ENCODE data around the gene EEF1AKMT3. TPM values are rescaled to one million over a fixed set of nuclear protein-coding genes. Genes with fewer than 3 reads are reported as not detected.

The EEF1AKMT3 gene
- total and polyA plus RNA-seq, 2 experiments from 2014 or later = 1.3 to 5.3 TPM

GRCh38 chr12:57725851-57726150, 46.6 kb upstream of the EEF1AKMT3 start:
- ATAC-seq (peak; percentile 6), DNase-seq (ENCODE audit: low spot score) (no peak)
- Mint-ChIP-seq H3K9me3 (no peaks in the 10 kb centered on the region), H3K4me1 (peaks cover 15% of the 10 kb centered on the region), H3K36me3 (ENCODE audit: low read depth) (no peaks in the 10 kb centered on the region; the same call in 2 of the 3 replicates), H3K27ac (no peak overlapping the region), H3K27me3 (ENCODE audit: insufficient read depth, low read depth, poor library complexity) (peaks cover 75% of the 10 kb centered on the region), H3K4me3 (peak overlapping the region; percentile 89)
- Histone ChIP-seq H3K4me3 (peak overlapping the region; percentile 71), H4K20me1 (replicated peaks; ENCODE audit: insufficient read depth) (no peaks in the 10 kb centered on the region; the same call in 1 of the 2 replicates), H3K79me2 (replicated peaks; ENCODE audit: insufficient read depth) (no peaks in the 10 kb centered on the region), H3K4me2 (peak overlapping the region; percentile 88), H2AFZ (peak overlapping the region; percentile 94), H3K27ac (ENCODE audit: low read depth) (no peak overlapping the region), H3K4me1 (ENCODE audit: insufficient read depth) (no peaks in the 10 kb centered on the region), H3K9me2 (ENCODE audit: insufficient read depth) (no peaks in the 10 kb centered on the region), H3F3A (replicated peaks; ENCODE audit: low read depth) (no peaks in the 10 kb centered on the region), H3K27me3 (ENCODE audit: insufficient read depth) (peaks cover 78% of the 10 kb centered on the region), H3K36me3 (ENCODE audit: insufficient read depth) (no peaks in the 10 kb centered on the region)
- TF ChIP-seq NANOG (IDR thresholded peaks at IDR 0.05; ENCODE audit: borderline replicate concordance) (no peak), EZH2 (IDR thresholded peaks at IDR 0.05; ENCODE audit: low read depth, unreplicated experiment) (no peak)

GRCh38 chr12:57726151-57726883, 46.1 kb upstream of the EEF1AKMT3 start:
- Mint-ChIP-seq H3K4me3 (peak overlapping the region; percentile 89), H3K4me1 (peaks cover 15% of the 10 kb centered on the region), H3K9me3 (no peaks in the 10 kb centered on the region), H3K27me3 (ENCODE audit: insufficient read depth, low read depth, poor library complexity) (peaks cover 80% of the 10 kb centered on the region), H3K36me3 (ENCODE audit: low read depth) (no peaks in the 10 kb centered on the region; the same call in 2 of the 3 replicates), H3K27ac (no peak overlapping the region)
- Histone ChIP-seq H3K4me3 (peak overlapping the region; percentile 71), H3K36me3 (ENCODE audit: insufficient read depth) (no peaks in the 10 kb centered on the region), H3K4me1 (ENCODE audit: insufficient read depth) (no peaks in the 10 kb centered on the region), H3K4me2 (peak overlapping the region; percentile 88), H3K79me2 (replicated peaks; ENCODE audit: insufficient read depth) (no peaks in the 10 kb centered on the region), H3K27ac (ENCODE audit: low read depth) (no peak overlapping the region), H3F3A (replicated peaks; ENCODE audit: low read depth) (no peaks in the 10 kb centered on the region), H3K9me2 (ENCODE audit: insufficient read depth) (no peaks in the 10 kb centered on the region), H3K27me3 (ENCODE audit: insufficient read depth) (peaks cover 84% of the 10 kb centered on the region), H4K20me1 (replicated peaks; ENCODE audit: insufficient read depth) (no peaks in the 10 kb centered on the region; the same call in 1 of the 2 replicates), H2AFZ (peak overlapping the region; percentile 94)
- peak; percentile 96 for DNase-seq (ENCODE audit: low spot score)
- peak; percentile 86 for ATAC-seq
- TF ChIP-seq ZNF462 (CRISPR knock-in tag; IDR thresholded peaks at IDR 0.05) (no peak), EZH2 (IDR thresholded peaks at IDR 0.05; ENCODE audit: low read depth, unreplicated experiment) (peak; percentile 52), EZH2phosphoT487 (IDR thresholded peaks at IDR 0.05; ENCODE audit: unreplicated experiment) (no peak), POLR2AphosphoS5 (IDR thresholded peaks at IDR 0.05; ENCODE audit: low read depth) (no peak), JUNB (IDR thresholded peaks at IDR 0.05; ENCODE audit: unreplicated experiment) (no peak), REST (IDR thresholded peaks at IDR 0.05; ENCODE audit: unreplicated experiment) (peak; percentile 26), NANOG (IDR thresholded peaks at IDR 0.05; ENCODE audit: borderline replicate concordance) (no peak), CTCF (conservative IDR thresholded peaks at IDR 0.05; ENCODE audit: low read depth in 2 of 2) (peak; percentile 78 to 87), CREB1 (CRISPR knock-in tag; IDR thresholded peaks at IDR 0.05; ENCODE audit: low read depth) (no peak)
